Renal pelvis (tissue), 4 donors: ENCODE results near the gene ARID1B. TPM values are rescaled to one million over a fixed set of nuclear protein-coding genes. Genes with fewer than 3 reads are reported as not detected.

Experiments
- DNase-seq: peaks from one replicate; pipeline ENCODE4 v3.0.0-alpha.2; 2013
- polyA plus RNA-seq, 3 donors: library from polyadenylated mRNA; unstranded; fragments of 120-200 nt; gene quantifications; one replicate each; pipeline ENCODE4 v1.2.1, GENCODE V29; 2013; ENCODE audit not compliant: insufficient read length in 3 of 3

ARID1B gene
- polyA plus RNA-seq, 3 donors: 71.8 to 84.7 (median 78.8) TPM

DNA sequence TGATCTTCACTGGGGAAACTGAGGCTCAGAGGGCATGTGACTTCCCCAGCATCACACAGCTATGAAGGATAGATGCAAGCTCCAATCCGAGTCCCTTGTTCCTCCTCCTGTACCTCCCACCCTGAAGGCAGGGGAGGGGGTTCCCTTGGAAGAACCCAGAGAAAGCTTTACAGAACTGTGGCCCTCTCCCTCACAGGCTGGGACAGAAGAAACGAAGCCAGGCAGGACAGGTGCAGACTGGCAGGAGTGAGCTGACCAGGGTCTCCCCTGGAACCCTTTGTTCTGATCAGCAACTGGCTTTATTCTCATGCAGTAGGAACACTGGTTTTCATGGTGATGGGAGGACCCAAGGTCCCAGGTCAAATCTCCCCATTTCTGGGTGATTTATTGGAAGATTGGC lies 456.0 kb downstream of the ARID1B start:
- DNase-seq: no peak

DNA sequence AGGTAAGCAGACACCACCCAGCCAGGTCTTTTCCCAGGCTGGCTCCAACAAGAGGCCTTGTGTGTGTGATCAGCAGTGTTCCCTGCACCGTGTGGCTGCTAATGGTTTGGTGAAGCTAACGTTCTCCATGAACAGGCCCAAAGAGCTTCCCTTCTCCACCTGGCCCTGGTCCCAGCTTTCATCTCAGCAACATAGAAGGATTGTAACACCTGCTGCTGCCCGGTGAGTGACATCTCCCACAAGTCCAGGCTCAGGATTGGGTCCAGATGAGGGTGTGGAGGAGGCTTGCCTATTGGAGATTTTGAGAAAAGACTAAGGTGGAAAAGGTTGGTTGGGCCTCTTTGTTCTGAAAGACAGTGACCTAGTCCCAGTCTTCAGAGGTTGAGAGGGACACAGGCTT lies 456.5 kb downstream of the ARID1B start:
- no peak for DNase-seq

DNA sequence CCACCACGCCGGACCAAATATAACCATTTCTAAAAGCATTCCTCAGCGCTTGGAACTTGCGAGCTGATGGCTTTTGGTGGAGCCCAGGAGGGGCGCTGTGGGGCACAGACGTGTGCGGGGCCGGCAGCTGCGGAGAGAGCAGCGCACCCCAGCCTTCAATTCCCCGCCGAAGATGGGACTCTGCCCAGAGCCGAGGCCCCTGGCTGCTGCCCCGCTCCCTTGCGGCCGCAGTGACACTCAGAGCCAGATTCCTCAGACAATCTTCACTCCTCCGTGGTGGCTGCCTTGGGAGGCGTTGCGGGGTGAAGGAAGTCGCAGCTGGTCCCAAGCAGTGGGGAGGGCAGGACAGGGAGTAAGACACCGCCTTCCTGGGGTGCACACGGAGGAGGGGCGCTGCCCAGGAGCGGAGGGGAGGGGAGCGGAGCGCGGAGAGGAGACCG lies 458.4 kb downstream of the ARID1B start:
- DNase-seq: no peak

DNA sequence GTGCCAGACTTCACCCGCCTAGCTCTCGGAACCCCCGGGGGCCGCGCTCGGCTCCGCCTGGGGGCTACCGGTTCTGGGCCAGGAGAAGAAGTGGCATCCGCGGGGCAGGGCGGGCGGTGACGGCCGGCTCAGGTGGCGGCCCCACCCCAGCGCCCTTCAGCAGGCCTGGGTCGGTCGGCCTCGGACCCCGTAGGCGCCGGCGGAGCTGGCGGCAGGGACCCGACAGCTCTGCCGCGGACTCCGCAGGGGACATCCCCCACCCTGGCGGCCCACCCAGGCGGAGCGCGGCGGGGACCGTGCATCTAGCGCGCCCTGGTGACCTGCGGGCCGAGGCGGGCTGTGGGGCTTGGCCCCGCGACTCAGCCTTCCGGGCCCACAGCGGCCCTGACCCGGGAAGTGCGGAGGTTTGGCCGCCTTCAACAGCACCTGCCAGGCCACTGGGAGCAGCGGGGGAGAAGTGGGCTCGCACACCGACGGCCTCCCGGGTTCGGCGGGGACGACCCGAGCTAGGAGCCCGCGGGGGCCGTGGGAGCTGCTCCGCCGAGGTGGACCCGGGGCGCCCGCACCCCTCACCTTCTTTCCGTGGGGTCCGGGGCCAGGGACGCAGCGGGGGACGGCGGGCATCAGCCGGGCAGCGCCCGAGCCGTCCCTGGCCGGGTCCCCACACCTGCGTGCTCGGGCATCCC lies 459.0 kb downstream of the ARID1B start:
- DNase-seq: no peak

DNA sequence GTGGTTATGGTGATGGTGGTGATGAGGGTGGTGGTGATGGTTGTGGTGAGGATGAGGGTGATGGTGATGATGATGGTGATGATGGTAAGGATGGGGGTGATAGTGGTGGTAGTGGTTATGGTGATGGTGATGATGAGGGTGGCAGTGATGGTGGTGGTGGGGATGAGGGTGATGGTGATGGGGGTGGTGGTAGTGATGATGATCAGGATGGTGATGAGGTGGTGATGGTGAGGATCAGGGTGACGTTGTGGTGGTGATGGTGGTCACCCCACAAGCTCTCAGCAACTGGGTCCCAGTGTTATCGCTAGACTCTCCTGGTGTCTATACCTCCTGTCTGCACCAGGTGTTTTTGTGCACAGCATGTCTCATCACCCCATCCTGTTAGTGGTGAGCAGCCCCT lies 461.2 kb downstream of the ARID1B start:
- DNase-seq: no peak

DNA sequence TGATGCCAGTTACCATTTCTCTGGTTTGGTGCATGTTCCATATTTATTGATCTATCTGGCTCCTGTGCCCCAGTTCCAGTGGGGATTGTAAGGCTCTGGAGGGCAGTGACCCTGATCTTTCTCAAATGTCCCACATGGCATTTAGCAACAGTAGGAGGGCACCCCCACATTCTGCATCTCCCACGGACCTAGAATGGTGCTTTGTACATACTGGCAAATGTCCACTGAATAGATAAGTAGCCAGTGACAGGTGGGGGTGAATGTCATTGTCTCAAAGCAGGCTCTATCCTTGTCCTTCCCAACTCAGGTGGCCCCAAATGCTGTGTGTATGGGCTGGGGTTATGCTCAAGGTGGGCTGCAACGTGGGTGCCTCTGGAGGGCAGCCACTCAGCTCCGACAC lies 462.0 kb downstream of the ARID1B start:
- no peak for DNase-seq

DNA sequence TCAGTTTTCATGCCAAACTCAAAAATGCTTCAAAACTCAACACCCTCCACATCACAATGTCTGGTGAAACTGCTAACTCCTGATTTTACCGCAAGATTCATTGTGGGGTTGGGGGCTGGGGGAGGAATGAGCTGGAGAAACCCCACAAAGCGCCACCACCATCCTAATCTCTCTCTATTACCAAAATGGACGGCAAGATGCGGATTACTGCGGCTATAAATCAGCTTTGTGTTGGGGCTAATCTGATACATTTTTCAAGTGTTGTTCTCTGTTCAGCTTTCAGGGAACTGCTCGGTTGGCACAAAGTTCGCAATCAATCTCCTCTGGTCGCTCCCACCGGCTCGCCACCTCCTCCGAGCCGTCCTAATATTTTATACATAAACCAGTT lies 462.5 kb downstream of the ARID1B start:
- no peak for DNase-seq

GRCh38 chr6:157240059-157240959 lies 463.1 kb downstream of the ARID1B start:
- peak; percentile 83 for DNase-seq

- DNase-seq: no peak
These were observed 463.8 kb downstream of the ARID1B start for GRCh38 chr6:157240960-157241311.

GRCh38 chr6:157242791-157243190 lies 465.6 kb downstream of the ARID1B start:
- DNase-seq: no peak

GRCh38 chr6:157244175-157244574 lies 467.0 kb downstream of the ARID1B start:
- DNase-seq: no peak

DNA sequence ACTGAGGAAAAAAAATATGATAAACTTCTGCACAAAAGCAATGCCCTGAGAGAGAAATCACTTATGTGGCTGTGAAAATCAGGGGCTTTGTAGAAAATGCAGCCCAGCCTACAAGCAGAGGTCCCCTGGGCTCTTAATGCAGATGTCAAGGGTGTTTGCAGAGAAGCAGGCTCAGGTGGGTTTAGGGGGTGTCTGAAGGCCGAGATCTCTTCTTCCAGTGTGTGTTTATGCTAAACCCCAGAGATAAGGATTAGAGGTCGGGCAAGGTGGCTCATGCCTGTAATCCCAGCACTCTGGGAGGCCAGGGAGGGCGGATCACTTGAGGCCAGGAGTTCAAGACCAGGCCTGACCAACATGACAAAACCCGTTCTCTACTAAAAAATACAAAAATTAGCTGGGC lies 467.6 kb downstream of the ARID1B start:
- DNase-seq: no peak

DNA sequence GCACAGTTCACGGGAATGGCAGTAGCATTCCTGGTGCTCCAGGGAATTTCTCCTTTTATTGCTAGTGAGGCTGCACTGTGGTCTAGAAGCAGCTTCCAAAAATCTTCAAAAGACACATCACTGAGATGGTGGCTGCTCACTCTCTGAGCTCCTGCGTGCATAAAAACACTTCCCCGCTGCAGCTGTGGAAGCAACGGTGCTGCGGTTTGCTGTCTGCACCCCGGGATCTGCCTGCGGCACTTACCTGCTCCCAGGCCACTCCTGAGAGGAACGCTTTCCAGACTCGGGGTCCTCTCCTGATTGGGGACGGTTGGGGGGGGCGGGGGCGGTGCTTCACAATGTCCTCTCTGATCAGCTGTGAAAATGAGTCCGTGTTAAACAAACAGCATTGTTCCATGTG lies 468.3 kb downstream of the ARID1B start:
- no peak for DNase-seq

DNA sequence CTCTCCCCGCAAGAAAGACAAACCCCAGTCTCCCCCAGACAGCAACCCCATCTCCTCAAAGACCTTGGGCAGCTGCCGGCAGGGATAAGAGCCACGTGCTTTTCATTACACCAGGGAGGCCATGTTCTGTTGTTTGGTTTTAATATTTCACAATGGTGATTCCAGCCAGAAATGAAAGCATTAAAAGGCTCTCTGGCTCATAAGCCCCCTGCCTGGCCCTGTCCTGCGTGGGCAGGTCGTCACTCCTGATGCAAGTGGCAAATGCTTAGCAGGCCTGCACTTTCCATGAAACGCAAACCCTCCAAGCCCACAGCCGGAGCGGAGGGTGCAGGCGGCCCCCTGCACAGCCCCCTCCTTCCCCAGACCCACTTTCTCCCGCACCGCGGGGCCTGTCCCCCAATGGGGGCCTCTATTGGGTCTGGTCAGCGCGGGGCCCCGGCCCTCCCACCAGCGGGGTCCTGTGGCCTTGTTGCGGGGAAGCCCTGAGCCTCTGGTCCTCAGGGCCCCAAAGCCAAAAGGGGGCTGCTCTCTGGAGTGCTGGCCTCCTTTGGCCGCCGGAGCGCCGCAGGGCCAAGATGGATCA lies 469.0 kb downstream of the ARID1B start:
- no peak for DNase-seq

DNA sequence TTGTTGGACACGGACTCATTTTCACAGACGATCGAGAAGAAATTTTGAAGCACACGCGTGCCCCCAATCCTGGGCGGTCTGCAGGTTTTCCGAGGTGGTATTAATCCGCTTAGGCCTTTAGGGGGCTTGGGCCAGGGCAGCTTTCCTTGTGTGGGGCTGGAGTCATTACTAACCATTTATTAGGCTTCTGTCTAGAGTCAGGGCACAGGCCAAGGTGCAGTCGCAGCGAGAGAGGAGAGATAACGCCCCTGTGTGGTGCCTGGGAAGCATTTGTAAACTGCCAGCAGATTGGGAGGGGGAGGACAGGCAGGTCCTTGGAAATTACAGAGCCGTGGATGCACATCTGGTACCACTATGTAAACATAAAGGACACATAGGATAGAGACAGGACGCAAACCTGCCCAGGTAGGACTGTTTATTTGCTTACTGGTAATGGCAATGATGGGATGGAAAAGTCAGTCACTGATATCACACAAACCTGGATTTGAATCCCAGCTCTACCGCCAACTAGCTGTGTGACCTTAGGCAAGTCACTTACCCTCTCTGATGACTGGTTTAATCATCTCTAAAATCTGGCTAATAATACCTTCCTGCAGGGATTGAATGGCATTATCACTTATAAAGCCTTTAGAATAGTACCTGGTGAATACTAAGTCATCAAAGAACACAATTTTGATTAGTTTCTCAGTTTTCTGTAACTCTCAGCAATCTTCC lies 469.8 kb downstream of the ARID1B start:
- DNase-seq: no peak

GRCh38 chr6:157248264-157248663 lies 471.1 kb downstream of the ARID1B start:
- no peak for DNase-seq

DNA sequence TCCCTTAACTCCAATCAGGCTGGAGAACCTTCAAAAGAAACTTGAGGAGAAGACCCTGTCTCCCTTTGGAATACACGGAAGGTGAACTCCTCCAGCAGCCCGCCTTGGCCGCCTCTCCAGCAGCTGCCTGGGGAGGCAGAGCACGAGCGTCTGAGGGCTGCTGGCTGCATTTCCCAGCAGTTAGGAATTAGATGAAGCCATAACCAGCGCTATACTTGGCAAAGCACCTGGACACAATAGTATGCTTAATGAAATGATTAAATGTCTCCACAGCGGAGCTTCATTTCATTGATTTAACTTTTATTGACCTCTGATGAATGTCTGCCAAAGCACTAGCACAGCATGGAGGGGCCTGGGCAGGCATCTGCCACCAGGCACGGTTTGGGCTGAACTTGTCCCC lies 472.6 kb downstream of the ARID1B start:
- DNase-seq: no peak

DNA sequence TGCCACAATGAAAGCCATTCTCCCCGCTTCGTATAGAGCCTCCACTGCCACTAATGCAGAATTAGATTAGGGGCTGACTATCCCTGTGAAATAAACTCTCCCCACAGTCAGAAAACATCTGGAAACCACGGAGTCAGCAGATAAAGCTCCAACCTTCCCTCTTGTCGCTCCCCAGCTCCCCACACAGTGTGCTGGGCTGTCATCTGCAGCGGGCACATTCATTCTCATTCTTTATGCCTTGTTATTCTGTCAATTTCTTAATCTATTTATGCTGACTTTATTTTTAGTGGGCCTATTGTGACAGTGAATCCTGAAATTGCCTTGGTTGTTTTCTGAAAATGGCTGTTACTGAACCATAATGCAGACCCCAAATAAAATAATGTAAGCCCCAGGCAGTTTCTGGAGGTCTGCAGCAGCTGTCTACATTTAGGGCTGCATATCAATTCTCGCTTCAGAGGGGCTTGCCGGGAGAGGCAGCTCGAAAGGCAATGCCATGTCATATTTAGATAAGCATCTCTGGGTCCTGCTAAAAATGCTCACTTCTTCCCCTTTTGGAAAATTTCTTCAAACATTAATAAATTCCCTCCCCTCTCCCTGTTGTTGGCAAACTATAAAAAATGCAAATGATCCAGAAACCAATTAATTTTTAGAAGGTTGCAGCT lies 474.5 kb downstream of the ARID1B start:
- DNase-seq: no peak

DNA sequence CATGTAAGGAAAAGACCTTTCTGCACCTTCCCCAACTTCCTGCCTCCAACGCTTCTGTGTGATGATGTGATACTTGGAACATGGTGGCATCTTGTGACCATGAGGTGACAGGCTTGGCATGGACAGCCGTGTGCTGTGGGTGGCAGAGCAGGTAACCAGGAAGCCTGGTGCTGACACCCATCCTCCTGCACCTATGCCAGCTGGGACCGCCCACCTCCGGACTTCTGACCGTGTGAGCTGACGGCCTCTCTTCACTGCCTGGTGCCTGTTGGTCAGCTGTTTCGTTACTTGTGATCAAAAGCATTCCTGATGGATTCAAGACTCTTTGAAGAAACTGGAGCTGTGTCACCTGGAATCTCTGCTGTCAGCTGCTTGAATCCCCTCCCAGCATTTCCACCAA lies 475.8 kb downstream of the ARID1B start:
- no peak for DNase-seq

DNA sequence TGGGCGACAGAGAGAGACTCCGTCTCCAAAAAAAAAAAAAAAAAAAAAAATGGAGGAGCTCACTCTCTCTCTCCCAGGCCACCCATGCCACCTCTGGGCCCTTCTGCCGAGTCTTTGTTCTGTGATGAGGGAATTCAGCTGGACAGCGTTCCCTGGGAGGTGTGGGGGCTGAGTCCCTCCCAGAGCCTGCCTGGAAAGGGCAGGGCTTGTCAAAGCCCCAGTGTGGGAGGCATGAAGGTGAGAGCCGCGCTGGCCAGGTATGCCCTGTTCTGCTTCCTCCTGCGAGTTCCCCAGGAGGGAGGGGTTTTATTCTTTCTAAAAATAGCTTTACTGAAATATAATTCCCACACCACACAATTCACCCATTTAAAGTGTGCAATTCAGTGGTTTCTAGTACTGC lies 476.5 kb downstream of the ARID1B start:
- DNase-seq: no peak

DNA sequence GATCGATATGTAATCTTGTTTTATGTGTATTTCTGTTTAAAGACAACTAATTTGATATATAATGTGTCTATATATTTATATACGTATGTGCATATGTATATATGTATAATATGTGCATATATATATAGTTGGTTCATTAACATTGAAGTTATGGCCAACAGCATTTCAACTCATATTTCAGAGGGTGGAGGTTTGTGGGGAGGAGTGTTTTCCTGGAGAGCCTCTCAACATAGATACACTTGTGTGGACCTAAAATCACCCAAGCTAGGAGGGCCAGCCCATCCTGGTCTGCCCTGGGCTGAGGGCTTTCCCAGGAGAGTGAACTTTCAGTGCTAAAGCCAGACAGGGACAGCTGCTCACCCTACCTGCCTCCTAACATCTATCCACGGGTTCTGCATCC lies 477.4 kb downstream of the ARID1B start:
- DNase-seq: no peak

GRCh38 chr6:157255079-157255478 lies 477.9 kb downstream of the ARID1B start:
- DNase-seq: no peak
